ENCODE results near the gene GTF3C2. TPM values are rescaled to one million over a fixed set of nuclear protein-coding genes. Genes with fewer than 3 reads are reported as not detected.

GTF3C2 gene
- total and polyA plus RNA-seq, 9 of the 15 experiments (the other 6 are each of a cell fraction or from before 2014, with no cell fraction given) = 35.5 to 96.8 (median 53.0) TPM

DNA sequence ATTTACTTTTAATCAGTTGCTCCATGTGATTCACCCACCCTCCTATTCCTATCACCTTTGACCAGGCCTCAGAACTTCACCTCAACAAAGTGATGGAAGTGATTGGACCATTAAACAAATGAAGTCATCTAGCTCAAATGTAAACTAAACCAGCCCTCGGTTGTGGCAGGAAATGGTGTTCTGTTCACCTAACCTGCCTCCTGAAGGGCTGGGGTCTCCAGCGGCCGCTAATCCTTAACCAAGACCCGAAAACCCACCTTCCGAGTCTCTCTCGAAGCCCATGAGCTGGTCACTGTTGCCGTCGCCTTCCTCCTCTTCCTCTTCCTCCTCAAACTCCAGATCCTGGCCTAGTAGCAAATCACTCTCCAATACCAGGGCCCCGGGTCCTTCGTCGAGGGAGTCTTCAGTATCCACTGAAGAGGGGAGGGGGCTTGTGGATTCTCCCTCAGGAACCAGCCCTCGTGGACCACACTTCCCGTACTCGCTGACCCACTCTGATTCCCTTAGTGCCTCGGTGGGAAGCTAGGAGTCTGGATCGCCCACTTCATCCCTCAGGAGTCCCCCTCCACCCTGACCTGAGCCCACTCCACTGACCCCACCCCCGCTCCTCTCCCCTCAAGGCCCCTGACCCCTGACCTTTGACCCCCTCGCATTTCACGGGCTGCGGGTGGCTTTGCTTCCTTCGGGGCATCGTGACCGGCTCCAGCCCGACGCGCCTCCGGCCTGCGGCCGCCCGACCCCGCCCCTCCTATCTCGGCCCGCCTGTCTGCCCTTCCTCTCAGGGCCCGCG lies 23.5 kb upstream of the GTF3C2 start (continued):
- no peak for TF ChIP-seq ATF6 (CRISPR knock-in tag; IDR thresholded peaks at IDR 0.05)
- TF ChIP-seq ESRRB (CRISPR knock-in tag; IDR thresholded peaks at IDR 0.05; ENCODE audit: borderline replicate concordance) = no peak
- TF ChIP-seq ARID1B (IDR thresholded peaks at IDR 0.05) = peak; percentile 53
- no peak for TF ChIP-seq ZNF41 (CRISPR knock-in tag; conservative IDR thresholded peaks at IDR 0.05)
- no peak for TF ChIP-seq GTF2F1 (IDR thresholded peaks at IDR 0.05; ENCODE audit: low read depth, low read length)
- no peak for TF ChIP-seq HDGF (IDR thresholded peaks at IDR 0.05)
- TF ChIP-seq, protein P1, sequence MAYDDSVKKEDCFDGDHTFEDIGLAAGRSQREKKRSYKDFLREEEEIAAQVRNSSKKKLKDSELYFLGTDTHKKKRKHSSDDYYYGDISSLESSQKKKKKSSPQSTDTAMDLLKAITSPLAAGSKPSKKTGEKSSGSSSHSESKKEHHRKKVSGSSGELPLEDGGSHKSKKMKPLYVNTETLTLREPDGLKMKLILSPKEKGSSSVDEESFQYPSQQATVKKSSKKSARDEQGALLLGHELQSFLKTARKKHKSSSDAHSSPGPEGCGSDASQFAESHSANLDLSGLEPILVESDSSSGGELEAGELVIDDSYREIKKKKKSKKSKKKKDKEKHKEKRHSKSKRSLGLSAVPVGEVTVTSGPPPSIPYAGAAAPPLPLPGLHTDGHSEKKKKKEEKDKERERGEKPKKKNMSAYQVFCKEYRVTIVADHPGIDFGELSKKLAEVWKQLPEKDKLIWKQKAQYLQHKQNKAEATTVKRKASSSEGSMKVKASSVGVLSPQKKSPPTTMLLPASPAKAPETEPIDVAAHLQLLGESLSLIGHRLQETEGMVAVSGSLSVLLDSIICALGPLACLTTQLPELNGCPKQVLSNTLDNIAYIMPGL (CRISPR knock-in tag; IDR thresholded peaks at IDR 0.05) = no peak
- TF ChIP-seq PTTG1 (tag; IDR thresholded peaks at IDR 0.05; ENCODE audit: low read depth) = no peak
- TF ChIP-seq ZNF561 (CRISPR knock-in tag; conservative IDR thresholded peaks at IDR 0.05) = no peak
- TF ChIP-seq CBFA2T2 (conservative IDR thresholded peaks at IDR 0.05) = 0 out of 2 replicates have a peak, but pooled peaks have one; percentile 17
- peak; percentile 86; the same call in 1 of the 2 replicates for TF ChIP-seq ZBTB7A (IDR thresholded peaks at IDR 0.05; ENCODE audit: borderline replicate concordance, control insufficient read depth, low read depth, low read length)
- TF ChIP-seq POLR2A (conservative IDR thresholded peaks at IDR 0.05) = peak; percentile 34; the same call in 1 of the 2 replicates
- TF ChIP-seq, protein P2, sequence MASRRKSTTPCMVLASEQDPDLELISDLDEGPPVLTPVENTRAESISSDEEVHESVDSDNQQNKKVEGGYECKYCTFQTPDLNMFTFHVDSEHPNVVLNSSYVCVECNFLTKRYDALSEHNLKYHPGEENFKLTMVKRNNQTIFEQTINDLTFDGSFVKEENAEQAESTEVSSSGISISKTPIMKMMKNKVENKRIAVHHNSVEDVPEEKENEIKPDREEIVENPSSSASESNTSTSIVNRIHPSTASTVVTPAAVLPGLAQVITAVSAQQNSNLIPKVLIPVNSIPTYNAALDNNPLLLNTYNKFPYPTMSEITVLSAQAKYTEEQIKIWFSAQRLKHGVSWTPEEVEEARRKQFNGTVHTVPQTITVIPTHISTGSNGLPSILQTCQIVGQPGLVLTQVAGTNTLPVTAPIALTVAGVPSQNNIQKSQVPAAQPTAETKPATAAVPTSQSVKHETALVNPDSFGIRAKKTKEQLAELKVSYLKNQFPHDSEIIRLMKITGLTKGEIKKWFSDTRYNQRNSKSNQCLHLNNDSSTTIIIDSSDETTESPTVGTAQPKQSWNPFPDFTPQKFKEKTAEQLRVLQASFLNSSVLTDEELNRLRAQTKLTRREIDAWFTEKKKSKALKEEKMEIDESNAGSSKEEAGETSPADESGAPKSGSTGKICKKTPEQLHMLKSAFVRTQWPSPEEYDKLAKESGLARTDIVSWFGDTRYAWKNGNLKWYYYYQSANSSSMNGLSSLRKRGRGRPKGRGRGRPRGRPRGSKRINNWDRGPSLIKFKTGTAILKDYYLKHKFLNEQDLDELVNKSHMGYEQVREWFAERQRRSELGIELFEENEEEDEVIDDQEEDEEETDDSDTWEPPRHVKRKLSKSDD (conservative IDR thresholded peaks at IDR 0.05; ENCODE audit: low read length) = no peak
- no peak for TF ChIP-seq ZNF785 (CRISPR knock-in tag; IDR thresholded peaks at IDR 0.05)
- TF ChIP-seq, protein P3, sequence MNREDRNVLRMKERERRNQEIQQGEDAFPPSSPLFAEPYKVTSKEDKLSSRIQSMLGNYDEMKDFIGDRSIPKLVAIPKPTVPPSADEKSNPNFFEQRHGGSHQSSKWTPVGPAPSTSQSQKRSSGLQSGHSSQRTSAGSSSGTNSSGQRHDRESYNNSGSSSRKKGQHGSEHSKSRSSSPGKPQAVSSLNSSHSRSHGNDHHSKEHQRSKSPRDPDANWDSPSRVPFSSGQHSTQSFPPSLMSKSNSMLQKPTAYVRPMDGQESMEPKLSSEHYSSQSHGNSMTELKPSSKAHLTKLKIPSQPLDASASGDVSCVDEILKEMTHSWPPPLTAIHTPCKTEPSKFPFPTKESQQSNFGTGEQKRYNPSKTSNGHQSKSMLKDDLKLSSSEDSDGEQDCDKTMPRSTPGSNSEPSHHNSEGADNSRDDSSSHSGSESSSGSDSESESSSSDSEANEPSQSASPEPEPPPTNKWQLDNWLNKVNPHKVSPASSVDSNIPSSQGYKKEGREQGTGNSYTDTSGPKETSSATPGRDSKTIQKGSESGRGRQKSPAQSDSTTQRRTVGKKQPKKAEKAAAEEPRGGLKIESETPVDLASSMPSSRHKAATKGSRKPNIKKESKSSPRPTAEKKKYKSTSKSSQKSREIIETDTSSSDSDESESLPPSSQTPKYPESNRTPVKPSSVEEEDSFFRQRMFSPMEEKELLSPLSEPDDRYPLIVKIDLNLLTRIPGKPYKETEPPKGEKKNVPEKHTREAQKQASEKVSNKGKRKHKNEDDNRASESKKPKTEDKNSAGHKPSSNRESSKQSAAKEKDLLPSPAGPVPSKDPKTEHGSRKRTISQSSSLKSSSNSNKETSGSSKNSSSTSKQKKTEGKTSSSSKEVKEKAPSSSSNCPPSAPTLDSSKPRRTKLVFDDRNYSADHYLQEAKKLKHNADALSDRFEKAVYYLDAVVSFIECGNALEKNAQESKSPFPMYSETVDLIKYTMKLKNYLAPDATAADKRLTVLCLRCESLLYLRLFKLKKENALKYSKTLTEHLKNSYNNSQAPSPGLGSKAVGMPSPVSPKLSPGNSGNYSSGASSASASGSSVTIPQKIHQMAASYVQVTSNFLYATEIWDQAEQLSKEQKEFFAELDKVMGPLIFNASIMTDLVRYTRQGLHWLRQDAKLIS (CRISPR knock-in tag; IDR thresholded peaks at IDR 0.05) = 0 out of 2 replicates have a peak, but pooled peaks have one; percentile 0
- TF ChIP-seq ZNF3 (CRISPR knock-in tag; IDR thresholded peaks at IDR 0.05) = no peak
- no peak for TF ChIP-seq ETS2 (tag; IDR thresholded peaks at IDR 0.05; ENCODE audit: borderline replicate concordance, poor library complexity, severe bottlenecking)
- TF ChIP-seq ZNF778 (CRISPR knock-in tag; IDR thresholded peaks at IDR 0.05) = no peak
